HCT116 (cell line): ENCODE results near the gene SMARCD2. TPM values are rescaled to one million over a fixed set of nuclear protein-coding genes. Genes with fewer than 3 reads are reported as not detected.
A peak's percentile ranks its signal among the peaks of the same experiment; 100 is the strongest.

Experiments
- ATAC-seq: fragments of 200-7000 bp; cut with Tn5 transposase; 2 replicates; pipeline ENCODE4 v1.9.1; 2020; ENCODE audit warnings: mild to moderate bottlenecking, moderate library complexity
- BruUV-seq: library from RNA; stranded (reverse); fragments of 400-500 nt; replicated peaks from 2 replicates; lab custom pipeline; 2021; lab: Mats Ljungman, UMichigan
- CTCF ChIA-PET: fragments of 300-600 bp; sonication (Branson Sonifier 250); formaldehyde crosslinking; loops from one replicate; lab custom pipeline; 2021; ENCODE audit warnings: antibody characterized with exemption; lab: Charles Lee
- POLR2A ChIA-PET: fragments of 300-600, 350-600 bp; sonication (Branson Sonifier 250); formaldehyde crosslinking; loops from one replicate; lab custom pipeline; 2021; ENCODE audit warnings: antibody characterized with exemption; lab: Charles Lee
- RAD21 ChIA-PET, 2 experiments: fragments of 300-600 bp; sonication (Branson Sonifier 250); formaldehyde crosslinking; loops; one replicate each; lab custom pipeline; 2023; ENCODE audit warnings: low total read pairs in 2 of 2; ENCODE audit not compliant: uncharacterized antibody in 2 of 2, unreplicated experiment in 2 of 2, low non-redundant PET in 1 of 2; lab: Charles Lee
- DNase-seq: peaks from one replicate; pipeline ENCODE4 v3.0.0-alpha.2; 2010; ENCODE audit warnings: low read depth, low spot score
- H2AFZ ChIP-seq: fragments of 200-600 bp; shearing (Covaris generic), sonication (generic); 2 replicates; pipeline ENCODE4 v1.6.1; 2017; ENCODE audit warnings: low read depth, mixed run types, mixed read lengths, antibody characterized with exemption, low read length; ENCODE audit not compliant: poor library complexity, severe bottlenecking
- H3K27ac ChIP-seq: 2 replicates; pipeline ENCODE4 v1.5.1; 2012; ENCODE audit warnings: low read depth, low read length
- H3K27me3 ChIP-seq: fragments of 200-600 bp; sonication (generic); 2 replicates; pipeline ENCODE4 v1.6.1; 2016; ENCODE audit warnings: mixed run types, low read length, mixed read lengths; ENCODE audit not compliant: insufficient read depth
- H3K36me3 ChIP-seq, 2 experiments: fragments of 200-500 bp in 1 of 2; fragments of 200-600 bp in 1 of 2; sonication (Bioruptor generic) in 1 of 2; sonication (generic) in 1 of 2; 2 replicates each; pipeline versions ENCODE4 v1.5.1 to v1.6.1; 2014 to 2016; ENCODE audit warnings: low read length in 2 of 2, inconsistent platforms in 1 of 2, mixed read lengths in 1 of 2, mixed run types in 1 of 2; ENCODE audit not compliant: insufficient read depth in 2 of 2, control insufficient read depth in 1 of 2
- H3K4me1 ChIP-seq, 2 experiments: fragments of 200-600 bp in 1 of 2; sonication (generic) in 1 of 2; 2 replicates each; pipeline versions ENCODE4 v1.5.1 to v1.6.1; 2012 to 2017; ENCODE audit warnings: low read length in 2 of 2, inconsistent platforms in 1 of 2, mild to moderate bottlenecking in 1 of 2, mixed read lengths in 1 of 2, mixed run types in 1 of 2, moderate library complexity in 1 of 2; ENCODE audit not compliant: insufficient read depth in 2 of 2, control insufficient read depth in 1 of 2
- H3K4me2 ChIP-seq: fragments of 200-600 bp; sonication (generic); 2 replicates; pipeline ENCODE4 v1.6.1; 2017; ENCODE audit warnings: mixed run types, low read length, mixed read lengths
- H3K4me3 ChIP-seq, 2 experiments: fragments of 200-600 bp in 1 of 2; sonication (generic) in 1 of 2; replicated peaks in 1 of 2; 2 replicates each; pipeline ENCODE4 v1.5.1; 2011 to 2016; ENCODE audit warnings: low read length in 2 of 2, control low read depth in 1 of 2, low read depth in 1 of 2, mild to moderate bottlenecking in 1 of 2, mixed read lengths in 1 of 2, mixed run types in 1 of 2
- H3K79me2 ChIP-seq: fragments of 200-600 bp; sonication (generic); 2 replicates; pipeline ENCODE4 v1.6.1; 2017; ENCODE audit warnings: mild to moderate bottlenecking, mixed run types, low read length, moderate library complexity, mixed read lengths; ENCODE audit not compliant: insufficient read depth
- H3K9ac ChIP-seq: fragments of 200-600 bp; sonication (generic); 2 replicates; pipeline ENCODE4 v1.6.1; 2016; ENCODE audit warnings: low read length, mixed read lengths
- H3K9me2 ChIP-seq: fragments of 200-600 bp; sonication (generic), shearing (Covaris generic); 2 replicates; pipeline ENCODE4 v1.6.1; 2017; ENCODE audit warnings: mixed run types, mild to moderate bottlenecking, moderate library complexity; ENCODE audit not compliant: insufficient read depth
- H3K9me3 ChIP-seq, 2 experiments: fragments of 200-500 bp in 1 of 2; fragments of 200-600 bp in 1 of 2; sonication (Bioruptor generic) in 1 of 2; sonication (generic) in 1 of 2; 2 replicates each; pipeline ENCODE4 v1.6.1; 2014 to 2017; ENCODE audit warnings: low read length in 2 of 2, mixed read lengths in 2 of 2, inconsistent platforms in 1 of 2, low read depth in 1 of 2, mild to moderate bottlenecking in 1 of 2, mixed run types in 1 of 2, moderate library complexity in 1 of 2; ENCODE audit not compliant: control insufficient read depth in 1 of 2, insufficient read depth in 1 of 2
- H4K20me1 ChIP-seq: fragments of 200-600 bp; sonication (generic), shearing (Covaris generic); 2 replicates; pipeline ENCODE4 v1.6.1; 2017; ENCODE audit warnings: mixed run types, mild to moderate bottlenecking, moderate library complexity; ENCODE audit not compliant: insufficient read depth
- EGR1 ChIP-seq: IDR thresholded peaks from 2 replicates; pipeline ENCODE4 v1.6.1; 2012; ENCODE audit warnings: low read depth
- ELF1 ChIP-seq: IDR thresholded peaks from 2 replicates; pipeline ENCODE4 v1.6.1; 2012; ENCODE audit warnings: low read depth, borderline replicate concordance
- EZH2 ChIP-seq: fragments of 200-600 bp; sonication (generic); IDR thresholded peaks from 2 replicates; pipeline ENCODE4 v1.6.1; 2017; ENCODE audit warnings: antibody characterized with exemption, mixed run types
- POLR2AphosphoS5 ChIP-seq: IDR thresholded peaks from 2 replicates; pipeline ENCODE4 v1.6.1; 2011; ENCODE audit warnings: mild to moderate bottlenecking, low read depth, low read length, moderate library complexity
- RAD21 ChIP-seq: IDR thresholded peaks from 2 replicates; pipeline ENCODE4 v1.6.1; 2012; ENCODE audit warnings: low read depth, mild to moderate bottlenecking
- SP1 ChIP-seq: IDR thresholded peaks from 2 replicates; pipeline ENCODE4 v1.6.1; 2012; ENCODE audit warnings: low read depth
- SRF ChIP-seq: IDR thresholded peaks from 2 replicates; pipeline ENCODE4 v1.6.1; 2012; ENCODE audit warnings: low read depth
- TCF7L2 ChIP-seq: IDR thresholded peaks from 2 replicates; pipeline ENCODE4 v1.7.0; 2011; ENCODE audit warnings: borderline replicate concordance, inconsistent platforms; ENCODE audit not compliant: insufficient read depth, insufficient read length; ENCODE audit errors: extremely low read depth
- YY1 ChIP-seq: IDR thresholded peaks from 2 replicates; pipeline ENCODE4 v1.6.1; 2011; ENCODE audit warnings: low read length, low read depth, moderate library complexity, mild to moderate bottlenecking; ENCODE audit not compliant: insufficient replicate concordance; ENCODE audit errors: extremely low read depth
- intact Hi-C: fragments of 100-400 bp; cut with micrococcal nuclease; formaldehyde crosslinking; loops from 2 replicates; pipeline ENCODE4 v1.10.0; 2022
- total RNA-seq: library from RNA; stranded (reverse); gene quantifications from one replicate; pipeline ENCODE4 v1.2.1, GENCODE V29; 2021; ENCODE audit not compliant: unreplicated experiment
- TF ChIP-seq, protein P1 (sequence below): IDR thresholded peaks from 2 replicates; pipeline ENCODE4 v1.6.1; 2012; ENCODE audit warnings: low read depth
- TF ChIP-seq, protein P2 (sequence below), 3 experiments: fragments of 200-600 bp in 1 of 3; sonication (generic) in 1 of 3; IDR thresholded peaks in 2 of 3; conservative IDR thresholded peaks in 1 of 3; 2 replicates each; pipeline ENCODE4 v1.5.1; 2012 to 2017; ENCODE audit warnings: low read depth in 2 of 3, low read length in 2 of 3, antibody characterized with exemption in 1 of 3, borderline replicate concordance in 1 of 3, control low read depth in 1 of 3, mild to moderate bottlenecking in 1 of 3, mixed read lengths in 1 of 3, mixed run types in 1 of 3, moderate library complexity in 1 of 3; ENCODE audit not compliant: insufficient read depth in 1 of 3

The SMARCD2 gene
- total RNA-seq, 1 experiment from 2014 or later, result 168 TPM

DNA sequence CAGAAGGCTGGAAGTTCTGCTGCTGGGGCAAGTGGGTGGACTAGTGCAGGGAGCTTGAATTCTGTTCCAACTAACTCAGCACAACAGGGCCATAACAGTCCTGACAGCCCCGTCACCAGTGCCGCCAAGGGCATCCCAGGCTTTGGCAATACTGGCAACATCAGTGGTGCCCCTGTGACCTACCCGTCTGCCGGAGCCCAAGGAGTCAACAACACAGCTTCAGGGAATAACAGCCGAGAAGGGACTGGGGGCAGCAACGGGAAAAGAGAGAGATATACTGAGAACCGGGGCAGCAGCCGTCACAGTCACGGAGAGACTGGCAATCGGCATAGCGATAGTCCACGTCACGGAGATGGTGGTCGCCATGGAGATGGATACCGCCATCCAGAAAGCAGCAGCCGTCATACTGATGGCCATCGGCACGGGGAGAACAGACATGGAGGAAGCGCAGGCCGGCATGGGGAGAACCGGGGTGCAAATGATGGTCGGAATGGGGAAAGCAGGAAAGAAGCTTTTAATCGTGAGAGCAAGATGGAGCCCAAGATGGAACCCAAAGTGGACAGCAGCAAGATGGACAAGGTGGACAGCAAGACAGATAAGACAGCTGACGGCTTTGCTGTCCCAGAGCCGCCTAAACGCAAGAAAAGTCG, 24.6 kb downstream of the SMARCD2 start:
- ATAC-seq (no peak), DNase-seq (no peak)
- Histone ChIP-seq H3K4me2 (no peak overlapping the region), H3K27ac (no peak overlapping the region), H3K9me3 (no peaks in the 10 kb centered on the region), H3K27me3 (no peaks in the 10 kb centered on the region), H4K20me1 (peaks cover 8% of the 10 kb centered on the region; the same call in 1 of the 2 replicates), H2AFZ (no peak overlapping the region), H3K4me3 (no peak overlapping the region), H3K36me3 (peaks cover 93 to 99% of the 10 kb centered on the region in 2 experiments), H3K4me1 (no peaks in the 10 kb centered on the region), H3K9ac (no peak overlapping the region), H3K9me2 (no peaks in the 10 kb centered on the region), H3K79me2 (peaks cover 65% of the 10 kb centered on the region)
- intact Hi-C loops, result no loop called here
- ChIA-PET RAD21 (no interaction called here), CTCF (interaction anchor here (1.0 kb wide), 1 partner anchor 16 kb away, joined by 4 read pairs; no protein-coding TSS in a partner anchor), POLR2A (no interaction called here)
- TF ChIP-seq, protein P1, sequence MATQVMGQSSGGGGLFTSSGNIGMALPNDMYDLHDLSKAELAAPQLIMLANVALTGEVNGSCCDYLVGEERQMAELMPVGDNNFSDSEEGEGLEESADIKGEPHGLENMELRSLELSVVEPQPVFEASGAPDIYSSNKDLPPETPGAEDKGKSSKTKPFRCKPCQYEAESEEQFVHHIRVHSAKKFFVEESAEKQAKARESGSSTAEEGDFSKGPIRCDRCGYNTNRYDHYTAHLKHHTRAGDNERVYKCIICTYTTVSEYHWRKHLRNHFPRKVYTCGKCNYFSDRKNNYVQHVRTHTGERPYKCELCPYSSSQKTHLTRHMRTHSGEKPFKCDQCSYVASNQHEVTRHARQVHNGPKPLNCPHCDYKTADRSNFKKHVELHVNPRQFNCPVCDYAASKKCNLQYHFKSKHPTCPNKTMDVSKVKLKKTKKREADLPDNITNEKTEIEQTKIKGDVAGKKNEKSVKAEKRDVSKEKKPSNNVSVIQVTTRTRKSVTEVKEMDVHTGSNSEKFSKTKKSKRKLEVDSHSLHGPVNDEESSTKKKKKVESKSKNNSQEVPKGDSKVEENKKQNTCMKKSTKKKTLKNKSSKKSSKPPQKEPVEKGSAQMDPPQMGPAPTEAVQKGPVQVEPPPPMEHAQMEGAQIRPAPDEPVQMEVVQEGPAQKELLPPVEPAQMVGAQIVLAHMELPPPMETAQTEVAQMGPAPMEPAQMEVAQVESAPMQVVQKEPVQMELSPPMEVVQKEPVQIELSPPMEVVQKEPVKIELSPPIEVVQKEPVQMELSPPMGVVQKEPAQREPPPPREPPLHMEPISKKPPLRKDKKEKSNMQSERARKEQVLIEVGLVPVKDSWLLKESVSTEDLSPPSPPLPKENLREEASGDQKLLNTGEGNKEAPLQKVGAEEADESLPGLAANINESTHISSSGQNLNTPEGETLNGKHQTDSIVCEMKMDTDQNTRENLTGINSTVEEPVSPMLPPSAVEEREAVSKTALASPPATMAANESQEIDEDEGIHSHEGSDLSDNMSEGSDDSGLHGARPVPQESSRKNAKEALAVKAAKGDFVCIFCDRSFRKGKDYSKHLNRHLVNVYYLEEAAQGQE, result no peak
- TF ChIP-seq POLR2AphosphoS5, result no peak
- no peak for TF ChIP-seq SP1
- TSS peak; percentile 59 for BruUV-seq

DNA sequence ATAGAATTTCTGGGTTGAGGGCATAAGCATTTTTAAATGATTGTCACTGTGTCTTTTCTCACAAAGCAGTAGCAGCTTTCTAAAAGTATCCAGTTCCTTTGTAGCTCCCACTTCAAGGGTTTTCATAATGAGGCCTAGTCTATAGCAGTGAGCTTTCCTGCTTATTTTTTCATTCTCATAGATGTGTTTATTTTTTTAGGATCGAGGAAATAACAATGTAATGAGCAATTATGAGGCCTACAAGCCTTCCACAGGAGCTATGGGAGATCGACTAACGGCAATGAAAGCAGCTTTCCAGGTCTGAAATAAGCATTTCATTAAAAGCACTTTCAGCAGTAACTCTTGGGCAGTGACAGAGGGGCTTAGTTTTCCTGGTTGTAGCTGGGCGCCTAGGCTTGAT, 25.8 kb downstream of the SMARCD2 start:
- ATAC-seq (no peak), DNase-seq (no peak)
- Histone ChIP-seq H2AFZ (no peak overlapping the region), H3K27ac (no peak overlapping the region), H3K36me3 (peaks cover 91 to 95% of the 10 kb centered on the region in 2 experiments), H3K4me3 (no peak overlapping the region), H3K9me3 (no peaks in the 10 kb centered on the region), H3K9me2 (no peaks in the 10 kb centered on the region), H3K27me3 (no peaks in the 10 kb centered on the region), H3K79me2 (peaks cover 60% of the 10 kb centered on the region), H4K20me1 (peaks cover 4% of the 10 kb centered on the region; the same call in 1 of the 2 replicates), H3K4me2 (no peak overlapping the region), H3K4me1 (no peaks in the 10 kb centered on the region), H3K9ac (no peak overlapping the region)
- intact Hi-C loops, result no loop called here
- ChIA-PET CTCF (no interaction called here), RAD21 (no interaction called here), POLR2A (no interaction called here)
- TF ChIP-seq POLR2AphosphoS5 (no peak), SRF (no peak), ELF1 (no peak), EZH2 (no peak), EGR1 (no peak), YY1 (no peak), RAD21 (no peak), TCF7L2 (no peak), SP1 (no peak)
- TF ChIP-seq, protein P2, sequence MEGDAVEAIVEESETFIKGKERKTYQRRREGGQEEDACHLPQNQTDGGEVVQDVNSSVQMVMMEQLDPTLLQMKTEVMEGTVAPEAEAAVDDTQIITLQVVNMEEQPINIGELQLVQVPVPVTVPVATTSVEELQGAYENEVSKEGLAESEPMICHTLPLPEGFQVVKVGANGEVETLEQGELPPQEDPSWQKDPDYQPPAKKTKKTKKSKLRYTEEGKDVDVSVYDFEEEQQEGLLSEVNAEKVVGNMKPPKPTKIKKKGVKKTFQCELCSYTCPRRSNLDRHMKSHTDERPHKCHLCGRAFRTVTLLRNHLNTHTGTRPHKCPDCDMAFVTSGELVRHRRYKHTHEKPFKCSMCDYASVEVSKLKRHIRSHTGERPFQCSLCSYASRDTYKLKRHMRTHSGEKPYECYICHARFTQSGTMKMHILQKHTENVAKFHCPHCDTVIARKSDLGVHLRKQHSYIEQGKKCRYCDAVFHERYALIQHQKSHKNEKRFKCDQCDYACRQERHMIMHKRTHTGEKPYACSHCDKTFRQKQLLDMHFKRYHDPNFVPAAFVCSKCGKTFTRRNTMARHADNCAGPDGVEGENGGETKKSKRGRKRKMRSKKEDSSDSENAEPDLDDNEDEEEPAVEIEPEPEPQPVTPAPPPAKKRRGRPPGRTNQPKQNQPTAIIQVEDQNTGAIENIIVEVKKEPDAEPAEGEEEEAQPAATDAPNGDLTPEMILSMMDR (IDR thresholded peaks at IDR 0.05 in 2 of 3, conservative IDR thresholded peaks at IDR 0.05 in 1 of 3; ENCODE audit: borderline replicate concordance in 1 of 3, insufficient read depth in 1 of 3, low read depth in 2 of 3, low read length in 2 of 3), result no peak
- no TSS peak for BruUV-seq
